GM18951 (cell line): Measurements from ENCODE around the gene PRR3.
A peak's percentile ranks its signal among the peaks of the same experiment; 100 is the strongest.

Source experiments
- POLR2A ChIP-seq: IDR thresholded peaks from 4 replicates; pipeline ENCODE4 v1.6.1; 2011; ENCODE audit warnings: mild to moderate bottlenecking; ENCODE audit not compliant: insufficient read length, insufficient read depth; ENCODE audit errors: extremely low read depth
- in situ Hi-C: fragments of 300-500 bp; cut with MboI; formaldehyde crosslinking; loops from one replicate; pipeline ENCODE4 v1.12.0; 2022; ENCODE audit warnings: low sequenced_read_pairs, mixed read lengths, inconsistent platforms; ENCODE audit not compliant: unreplicated experiment

PRR3 gene

DNA sequence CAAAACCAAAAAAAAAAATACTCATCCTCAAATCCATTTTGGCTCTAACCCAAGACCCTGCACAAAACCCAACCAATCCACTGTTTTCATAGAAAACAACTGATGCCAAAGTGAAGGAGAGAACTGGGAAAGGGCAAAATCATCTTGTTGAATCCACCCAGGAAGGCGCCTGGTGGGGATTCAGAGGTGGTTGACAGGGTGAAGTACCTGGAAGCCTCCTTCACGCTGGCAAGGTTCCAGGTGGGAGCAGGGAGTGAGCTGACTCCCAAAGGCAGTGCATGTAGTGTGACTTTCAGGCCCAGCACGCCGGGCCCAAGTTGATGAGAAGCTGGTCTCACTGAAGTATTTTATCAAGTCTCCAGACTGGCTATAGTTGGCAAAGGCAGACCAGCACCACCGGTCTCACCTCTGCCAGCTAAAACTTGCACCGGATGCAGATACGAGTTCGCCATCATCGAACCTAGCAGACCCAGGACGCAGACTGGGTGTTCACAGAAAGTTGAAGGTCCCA is 43.4 kb downstream of the PRR3 start:
- in situ Hi-C loops = no loop called here
- peak; percentile 17 for TF ChIP-seq POLR2A

DNA sequence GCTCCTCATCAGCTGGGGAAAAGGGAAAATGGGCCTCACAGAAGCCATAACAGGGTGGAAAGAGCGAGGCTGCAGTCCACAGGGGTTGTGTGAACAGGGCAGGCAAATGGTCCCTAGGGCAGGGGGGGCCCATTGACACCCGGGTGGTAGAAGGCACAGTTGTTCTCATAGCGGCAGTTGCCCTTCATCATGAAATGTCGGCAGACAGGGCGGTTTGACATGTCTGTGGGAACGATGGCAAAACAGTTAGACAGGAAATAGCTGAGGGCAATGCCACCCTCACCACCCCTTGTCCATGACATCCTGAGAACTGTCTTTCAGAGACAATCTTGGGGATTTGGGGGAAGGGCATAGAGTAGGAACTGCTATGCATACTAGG is 44.3 kb downstream of the PRR3 start:
- no peak for TF ChIP-seq POLR2A
- in situ Hi-C loops = no loop called here

DNA sequence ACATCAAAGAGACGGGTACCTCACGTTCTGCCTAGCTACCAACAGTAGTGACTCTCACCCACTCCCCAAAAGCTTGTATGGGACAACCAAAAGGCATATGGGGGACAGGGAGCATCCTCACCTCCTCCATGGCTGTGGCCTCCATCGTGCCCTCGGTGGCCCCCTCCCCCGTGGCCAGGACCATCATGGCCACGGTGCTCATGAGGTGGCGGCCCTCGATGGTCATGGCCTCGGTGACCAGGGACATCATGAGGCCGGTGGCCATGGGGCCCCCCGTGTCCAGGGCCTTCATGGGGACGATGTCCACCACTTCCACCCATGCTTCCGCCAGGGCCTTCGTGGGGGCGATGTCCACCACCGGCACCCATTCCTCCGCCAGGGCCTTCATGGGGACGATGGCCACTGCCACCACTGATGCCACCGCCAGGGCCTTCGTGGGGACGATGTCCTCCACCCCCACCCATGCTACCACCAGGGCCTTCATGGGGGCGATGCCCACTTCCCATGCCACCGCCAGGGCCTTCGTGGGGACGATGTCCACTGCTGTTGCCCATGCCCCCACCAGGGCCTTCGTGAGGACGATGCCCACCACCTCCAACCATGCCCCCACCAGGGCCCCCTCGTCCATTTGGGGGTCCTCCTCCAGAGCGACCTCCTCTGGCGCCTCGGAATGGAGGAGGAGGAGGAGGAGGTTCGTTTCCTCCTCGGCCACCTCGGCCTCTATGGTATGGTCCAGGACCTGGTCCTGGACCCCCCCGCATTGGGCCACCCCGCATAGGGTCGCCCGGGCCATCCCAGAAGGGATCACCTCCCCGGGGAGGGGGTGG is 44.9 kb downstream of the PRR3 start:
- TF ChIP-seq POLR2A = peak; percentile 12
- in situ Hi-C loops = no loop called here

DNA sequence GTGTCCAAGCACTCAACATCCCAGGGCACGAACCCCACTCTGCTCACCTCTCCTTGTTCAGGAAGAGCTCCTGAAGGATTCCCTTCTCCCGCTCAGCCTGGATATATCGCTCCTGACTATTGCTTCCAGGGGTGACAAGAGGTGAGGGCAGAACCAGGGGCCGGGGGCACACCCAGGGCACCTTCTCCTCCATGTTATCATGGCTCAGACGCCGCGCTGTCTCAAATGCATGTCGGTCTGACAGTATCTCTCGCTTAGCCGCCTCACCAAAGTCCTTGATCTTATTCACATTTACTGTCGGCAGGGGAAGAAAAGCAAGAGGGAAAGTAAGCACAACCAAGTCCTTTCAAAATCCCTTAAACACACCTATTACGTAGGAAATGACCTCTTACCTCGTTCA is 46.9 kb downstream of the PRR3 start:
- in situ Hi-C loops = no loop called here
- TF ChIP-seq POLR2A = no peak

DNA sequence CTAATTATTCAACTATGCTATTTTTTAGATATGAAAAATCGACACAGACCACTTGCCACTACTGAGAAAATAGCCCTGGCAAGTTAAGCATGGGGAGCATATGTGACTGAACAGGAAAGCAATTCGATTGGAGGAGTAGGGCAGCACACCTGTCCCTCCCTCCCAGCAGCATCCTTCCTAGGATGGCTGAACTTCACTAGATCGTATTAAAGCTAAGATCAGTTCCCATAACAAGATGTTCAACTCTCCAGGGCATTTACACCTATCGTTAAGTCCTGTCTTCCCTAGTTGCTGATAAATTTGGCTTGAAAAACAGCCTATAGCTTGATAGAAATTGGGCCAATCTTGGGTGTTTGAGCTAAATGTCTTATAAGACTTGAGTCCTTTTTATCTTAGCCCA is 53.0 kb downstream of the PRR3 start:
- peak; percentile 32 for TF ChIP-seq POLR2A
- in situ Hi-C loops = no loop called here

DNA sequence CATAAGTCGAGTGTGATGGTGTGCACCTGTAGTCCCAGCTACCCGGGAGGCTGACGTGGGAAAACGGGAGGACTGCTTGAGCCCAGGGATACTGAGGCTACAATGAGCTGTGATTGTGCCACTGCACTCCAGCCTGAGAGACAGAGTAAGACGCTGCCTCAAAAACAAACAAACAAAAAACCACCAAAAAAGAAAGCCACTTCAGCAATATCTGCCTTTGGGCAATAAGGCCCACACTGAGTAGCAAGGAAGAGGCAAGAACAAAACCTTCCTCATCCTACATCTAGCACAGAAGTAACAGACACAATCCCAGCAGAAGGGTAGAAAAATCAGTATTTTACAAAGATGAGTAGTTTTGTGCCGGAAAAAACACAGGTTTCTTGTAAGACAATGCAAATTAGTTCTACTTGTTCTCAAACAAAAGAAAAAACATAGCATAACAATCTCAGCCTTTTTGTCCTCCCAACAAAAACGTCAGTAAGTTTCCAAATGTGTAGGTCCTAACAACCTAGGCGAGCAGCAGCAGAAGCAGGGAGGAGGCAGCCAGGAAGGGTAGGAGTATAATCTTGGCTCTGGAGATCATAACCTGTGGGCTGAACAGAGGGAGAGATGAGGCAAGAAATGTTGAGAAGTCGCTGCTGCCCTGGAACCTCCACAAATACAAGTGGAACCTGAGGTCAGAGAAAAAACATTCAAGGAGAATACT is 54.2 kb downstream of the PRR3 start:
- in situ Hi-C loops = no loop called here
- TF ChIP-seq POLR2A = no peak

DNA sequence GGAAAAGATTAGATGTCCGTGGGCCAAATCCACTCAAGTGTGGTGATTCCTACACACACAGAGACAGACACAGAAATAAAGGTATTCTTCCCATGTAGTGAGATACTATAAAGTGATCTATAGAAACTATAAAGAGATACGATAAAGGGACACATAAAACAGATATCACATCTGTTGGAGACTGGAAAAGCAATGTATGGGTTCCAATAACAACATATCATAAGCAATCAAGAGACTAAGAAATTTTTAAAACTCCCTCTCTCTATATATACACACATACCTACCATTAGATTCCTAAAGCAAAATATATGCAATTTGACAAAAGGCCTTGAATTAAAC is 54.7 kb downstream of the PRR3 start:
- in situ Hi-C loops = no loop called here
- TF ChIP-seq POLR2A = no peak

DNA sequence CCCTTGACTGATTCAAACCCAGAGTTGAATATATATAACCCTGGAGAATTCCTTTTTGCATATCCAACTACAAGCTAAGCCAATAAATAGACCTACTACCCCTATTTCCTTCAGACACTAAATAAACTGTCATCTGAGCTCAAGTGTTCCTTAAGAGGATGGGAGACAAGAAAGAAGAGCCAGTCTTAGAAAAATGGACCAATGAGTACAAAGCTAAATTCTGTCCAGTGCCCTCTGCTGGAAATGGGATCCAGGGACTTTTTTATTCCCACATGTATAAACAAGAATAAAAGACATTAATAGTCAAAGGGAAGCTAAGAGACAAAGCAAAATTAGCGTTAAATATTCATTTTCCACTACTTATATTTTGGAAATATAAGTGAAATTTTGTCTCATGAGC is 55.1 kb downstream of the PRR3 start:
- in situ Hi-C loops = no loop called here
- TF ChIP-seq POLR2A = no peak

DNA sequence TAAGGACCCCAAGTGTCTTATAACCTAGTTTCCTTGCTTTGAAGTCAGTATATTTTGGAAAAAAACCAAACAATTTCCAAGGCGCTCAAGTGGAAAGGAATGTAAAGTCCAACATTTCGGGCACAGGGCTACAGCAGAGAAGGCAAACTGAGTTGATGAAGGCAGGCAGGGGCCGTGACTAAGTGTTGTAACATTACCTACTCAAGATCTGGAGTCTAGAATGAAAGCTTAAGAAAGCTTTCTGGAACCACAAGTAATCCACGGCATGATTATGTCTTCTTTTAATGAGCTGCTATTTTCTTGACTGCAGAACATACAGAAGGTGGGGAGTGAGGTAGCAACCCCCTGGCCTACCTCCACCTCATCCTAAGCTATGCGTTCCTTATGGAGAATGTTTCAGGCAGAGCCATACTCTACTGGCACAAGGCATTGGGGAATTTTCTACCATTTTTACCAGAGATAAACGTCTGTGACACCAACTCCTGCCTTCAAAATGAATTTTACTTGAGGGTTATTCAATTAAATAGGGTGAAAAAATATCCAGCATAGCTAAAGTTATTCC is 55.7 kb downstream of the PRR3 start:
- peak; percentile 49 for TF ChIP-seq POLR2A
- in situ Hi-C loops = no loop called here
